AG09309 (cell line): ENCODE results near the gene AFF3.

ENCODE experiments used
- DNase-seq: peaks from one replicate; pipeline ENCODE4 v3.0.0-alpha.2; 2010; ENCODE audit warnings: low read depth
- H3K4me3 ChIP-seq: 2 replicates; pipeline ENCODE4 v1.5.1; 2011; ENCODE audit warnings: mild to moderate bottlenecking, low read depth, low read length, moderate library complexity; ENCODE audit not compliant: control insufficient read depth
- TF ChIP-seq, protein P1 (sequence below): IDR thresholded peaks from 2 replicates; pipeline ENCODE4 v1.5.1; 2011; ENCODE audit warnings: mild to moderate bottlenecking, low read depth, low read length, inconsistent platforms; ENCODE audit not compliant: insufficient read depth, control insufficient read depth; ENCODE audit errors: missing control alignments

The AFF3 gene

DNA sequence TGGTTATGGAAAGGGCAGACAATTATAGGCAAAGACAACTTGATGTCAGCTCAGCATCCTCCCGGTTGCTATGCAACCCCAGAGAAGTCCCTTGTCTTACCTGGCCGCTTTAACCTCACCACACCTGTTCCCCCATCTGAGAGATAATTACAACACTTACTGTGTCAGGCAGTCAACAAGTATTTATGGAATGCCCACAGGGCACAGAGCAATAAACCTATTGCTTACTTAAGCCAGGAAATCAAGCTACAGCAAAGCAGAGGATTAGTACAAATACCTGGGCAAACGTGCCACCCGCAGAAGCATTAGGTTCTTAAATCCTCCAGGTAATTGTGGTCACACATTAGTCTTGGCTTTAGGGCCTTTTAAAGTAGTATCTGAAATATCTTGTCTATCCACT, 332.2 kb downstream of the AFF3 start:
- TF ChIP-seq, protein P1, sequence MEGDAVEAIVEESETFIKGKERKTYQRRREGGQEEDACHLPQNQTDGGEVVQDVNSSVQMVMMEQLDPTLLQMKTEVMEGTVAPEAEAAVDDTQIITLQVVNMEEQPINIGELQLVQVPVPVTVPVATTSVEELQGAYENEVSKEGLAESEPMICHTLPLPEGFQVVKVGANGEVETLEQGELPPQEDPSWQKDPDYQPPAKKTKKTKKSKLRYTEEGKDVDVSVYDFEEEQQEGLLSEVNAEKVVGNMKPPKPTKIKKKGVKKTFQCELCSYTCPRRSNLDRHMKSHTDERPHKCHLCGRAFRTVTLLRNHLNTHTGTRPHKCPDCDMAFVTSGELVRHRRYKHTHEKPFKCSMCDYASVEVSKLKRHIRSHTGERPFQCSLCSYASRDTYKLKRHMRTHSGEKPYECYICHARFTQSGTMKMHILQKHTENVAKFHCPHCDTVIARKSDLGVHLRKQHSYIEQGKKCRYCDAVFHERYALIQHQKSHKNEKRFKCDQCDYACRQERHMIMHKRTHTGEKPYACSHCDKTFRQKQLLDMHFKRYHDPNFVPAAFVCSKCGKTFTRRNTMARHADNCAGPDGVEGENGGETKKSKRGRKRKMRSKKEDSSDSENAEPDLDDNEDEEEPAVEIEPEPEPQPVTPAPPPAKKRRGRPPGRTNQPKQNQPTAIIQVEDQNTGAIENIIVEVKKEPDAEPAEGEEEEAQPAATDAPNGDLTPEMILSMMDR, result no peak
- H3K4me3 ChIP-seq, result no peak overlapping the region
- no peak for DNase-seq

DNA sequence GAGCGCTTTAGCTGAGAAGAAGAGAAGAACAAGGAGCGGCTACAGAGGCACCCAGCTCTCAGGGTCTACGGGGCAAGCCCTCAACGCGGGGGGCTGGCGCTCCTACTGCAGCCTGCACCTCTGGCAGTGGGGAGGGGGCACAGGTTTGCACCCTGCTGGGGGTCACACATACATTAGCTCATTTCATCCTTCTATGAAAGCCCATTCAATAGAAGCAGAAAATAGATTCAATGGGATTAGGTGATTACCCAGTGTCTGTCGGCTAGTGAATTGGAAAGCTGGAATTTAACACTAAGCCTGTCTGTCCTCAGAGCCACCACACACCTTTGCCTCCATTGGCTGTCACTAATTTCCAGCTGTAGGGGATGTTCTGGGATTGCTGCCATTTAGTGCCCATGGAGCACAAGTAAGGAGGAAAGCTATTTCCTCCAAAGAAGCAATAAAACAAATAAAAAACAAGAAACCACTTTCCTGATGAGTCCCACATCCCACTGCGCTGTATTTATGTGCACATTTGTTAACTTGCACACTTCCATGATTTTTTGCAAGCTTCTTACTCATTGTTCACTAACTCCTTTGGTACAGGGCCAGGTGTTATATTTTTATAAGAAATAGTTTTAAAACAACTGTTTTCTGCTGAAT, 333.0 kb downstream of the AFF3 start:
- DNase-seq, result no peak
- no peak overlapping the region for H3K4me3 ChIP-seq
- TF ChIP-seq, protein P1, result no peak

DNA sequence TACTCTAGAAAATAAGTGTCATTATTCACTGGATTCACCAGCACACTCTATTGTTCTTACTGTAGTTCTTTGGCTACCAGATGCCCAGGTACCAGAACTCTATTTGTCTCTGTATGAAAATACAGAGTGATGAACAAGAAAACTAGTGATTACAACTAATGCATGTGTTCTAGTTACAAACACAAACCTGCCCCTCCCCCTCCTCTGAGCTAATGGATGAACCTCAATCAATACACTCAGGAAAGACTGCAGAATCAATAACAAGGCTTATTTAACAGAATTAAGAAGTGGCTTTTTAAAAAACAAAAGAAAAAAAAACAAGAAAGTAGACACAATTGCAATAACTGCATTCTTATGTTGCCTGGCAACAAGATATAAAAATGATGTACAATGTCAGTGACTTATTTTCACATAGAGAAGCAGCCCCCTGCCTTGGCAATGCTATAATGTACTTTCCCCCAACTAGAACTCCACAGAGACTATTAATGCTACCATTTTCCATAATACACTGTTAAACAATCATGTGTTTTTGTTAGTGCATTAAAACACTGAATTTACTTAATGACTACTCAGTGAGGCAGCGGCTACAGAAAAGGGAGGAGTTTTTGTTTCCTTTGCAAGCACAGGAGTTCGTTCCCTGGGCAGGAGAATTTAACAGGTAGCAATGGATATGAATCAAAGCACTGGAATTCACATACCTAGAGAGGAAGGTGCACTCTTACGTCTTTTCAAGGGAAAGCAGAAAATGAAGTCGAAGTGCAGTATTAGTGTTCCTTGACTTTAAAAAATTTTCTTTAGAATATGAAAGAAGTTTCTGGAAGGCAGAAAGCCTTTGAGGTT, 333.8 kb downstream of the AFF3 start:
- H3K4me3 ChIP-seq, result no peak overlapping the region
- TF ChIP-seq, protein P1, result no peak
- no peak for DNase-seq

DNA sequence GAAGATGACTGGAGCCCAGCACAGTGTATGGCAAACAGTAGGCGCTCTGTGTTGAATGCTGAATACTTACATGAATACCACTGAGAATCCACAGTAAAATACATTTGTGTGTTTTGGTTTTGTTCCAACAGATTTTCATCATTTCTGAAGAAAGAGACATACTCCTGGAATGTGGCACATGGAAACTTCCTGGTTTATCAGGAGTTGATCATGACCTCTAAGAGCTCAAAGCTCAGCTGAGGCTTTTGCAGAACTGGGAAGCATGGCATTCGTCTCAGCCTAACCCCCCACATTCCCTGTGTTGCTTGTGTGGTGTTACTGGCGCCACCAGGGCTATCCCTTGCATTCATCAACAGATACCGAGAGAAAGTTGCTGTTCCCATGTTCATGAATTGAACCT, 335.6 kb downstream of the AFF3 start:
- TF ChIP-seq, protein P1, result no peak
- H3K4me3 ChIP-seq, result no peak overlapping the region
- peak; percentile 28 for DNase-seq

DNA sequence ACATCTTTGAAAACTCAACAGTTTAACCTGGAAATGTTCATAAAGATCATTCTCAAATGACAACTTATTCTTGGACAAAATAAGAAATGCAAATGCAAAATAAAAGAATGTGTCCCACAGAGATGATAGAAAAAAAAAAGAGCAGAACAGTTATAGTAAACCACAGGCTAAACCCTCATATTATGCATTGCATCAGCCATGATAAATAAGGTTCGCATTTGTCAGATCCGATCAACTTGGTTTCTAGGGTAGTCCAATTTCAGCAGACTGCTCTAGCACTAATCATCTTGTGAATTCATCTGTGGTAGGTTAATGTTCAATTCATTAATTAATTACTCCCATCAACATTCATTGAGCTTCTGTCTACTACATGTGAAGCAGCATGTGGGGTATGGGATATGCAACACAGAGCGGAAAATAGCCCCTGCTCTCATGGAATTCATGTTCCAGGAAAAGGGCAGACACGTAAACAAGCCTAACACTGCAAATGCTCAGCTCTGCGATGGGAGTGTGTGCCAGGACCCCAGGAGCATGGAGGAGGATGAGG, 336.4 kb downstream of the AFF3 start:
- TF ChIP-seq, protein P1, result no peak
- DNase-seq, result no peak
- no peak overlapping the region for H3K4me3 ChIP-seq

DNA sequence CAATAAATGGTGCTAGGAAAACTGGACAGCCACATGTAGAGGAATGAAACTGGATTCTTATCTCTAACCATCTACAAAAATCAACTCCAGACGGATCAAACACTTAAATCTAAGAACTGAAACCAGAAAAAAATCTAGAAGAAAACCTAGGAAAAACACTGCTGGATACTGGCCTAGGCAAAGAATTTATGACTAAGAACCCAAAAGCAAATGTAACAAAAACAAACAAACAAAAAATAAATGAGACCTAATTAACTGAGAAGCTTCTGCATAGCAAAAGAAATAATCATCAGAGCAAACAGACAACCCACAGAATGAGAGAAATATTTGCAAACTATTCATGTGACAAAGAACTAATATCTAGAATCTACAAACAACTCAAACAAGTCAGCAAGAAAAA, 338.5 kb downstream of the AFF3 start:
- peak; percentile 10 for DNase-seq
- TF ChIP-seq, protein P1, result no peak

More for the DNA sequence above, 338.5 kb downstream of the AFF3 start:
- no peak overlapping the region for H3K4me3 ChIP-seq
